ENCODE data around the gene CALR3.

Gene CALR3

DNA sequence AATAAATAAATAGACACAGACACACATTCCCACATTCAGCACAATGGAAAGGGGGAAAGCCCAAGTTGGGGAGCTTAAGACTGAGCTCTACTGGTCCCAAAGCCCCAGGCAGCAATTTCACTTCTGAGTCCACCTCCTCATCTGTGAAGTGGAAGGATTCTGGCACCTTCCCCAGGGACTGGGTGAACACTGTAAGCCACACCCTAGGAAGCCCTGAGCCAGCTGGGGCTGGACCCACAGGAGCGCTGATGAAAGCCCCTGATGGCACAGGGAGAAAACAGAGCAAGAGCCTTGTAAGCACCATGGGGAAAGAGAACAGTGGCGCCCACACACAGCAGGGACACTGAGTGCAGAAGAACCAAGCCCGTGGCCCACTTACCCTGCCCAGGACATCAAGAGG, 62.0 kb downstream of the CALR3 start:
- no peaks in the 10 kb centered on the region for H3K27me3 ChIP-seq
- peaks cover 46% of the 10 kb centered on the region for H3K36me3 ChIP-seq
- H3K4me3 ChIP-seq (ENCODE audit: low read depth, low read length), result no peak overlapping the region
- no peaks in the 10 kb centered on the region for H3K9me3 ChIP-seq
- no peaks in the 10 kb centered on the region for H3K4me1 ChIP-seq
- no peak for DNase-seq
- TF ChIP-seq CTCF (IDR thresholded peaks at IDR 0.05; ENCODE audit: low read depth, low read length), result no peak

DNA sequence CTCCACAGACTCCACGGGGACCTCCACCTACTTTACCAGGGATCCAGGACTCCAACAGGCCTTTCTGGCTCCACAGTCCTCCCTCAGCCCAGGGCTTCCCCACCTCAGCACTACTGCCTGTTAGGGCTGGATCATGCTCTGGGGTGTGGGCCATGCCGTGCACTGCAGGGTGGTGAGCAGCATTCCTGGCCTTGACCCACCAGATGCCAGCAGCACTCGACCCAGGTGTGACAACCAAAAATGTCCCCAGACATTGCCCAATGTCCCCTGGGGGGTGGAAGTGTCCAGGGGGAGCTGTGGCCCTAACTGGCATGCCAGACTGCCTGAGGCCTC, 66.2 kb downstream of the CALR3 start:
- H3K4me1 ChIP-seq, result no peaks in the 10 kb centered on the region
- H3K9me3 ChIP-seq, result no peaks in the 10 kb centered on the region
- H3K27me3 ChIP-seq, result no peaks in the 10 kb centered on the region
- peaks cover 57% of the 10 kb centered on the region for H3K36me3 ChIP-seq
- no peak for DNase-seq
- TF ChIP-seq CTCF (IDR thresholded peaks at IDR 0.05; ENCODE audit: low read depth, low read length), result no peak
- no peak overlapping the region for H3K4me3 ChIP-seq (ENCODE audit: low read depth, low read length)

GRCh38 chr19:16429066-16429758, 66.8 kb downstream of the CALR3 start:
- no peak for TF ChIP-seq CTCF (IDR thresholded peaks at IDR 0.05; ENCODE audit: low read depth, low read length)
- no peaks in the 10 kb centered on the region for H3K9me3 ChIP-seq
- peaks cover 54% of the 10 kb centered on the region for H3K36me3 ChIP-seq
- H3K4me1 ChIP-seq, result no peaks in the 10 kb centered on the region
- no peak overlapping the region for H3K4me3 ChIP-seq (ENCODE audit: low read depth, low read length)
- no peak for DNase-seq
- no peaks in the 10 kb centered on the region for H3K27me3 ChIP-seq
